ENCODE results near the gene LRRC2.
"Not testable (repeated sequence)": the region's sequence is repeated elsewhere in the genome, so short reads cannot be mapped to it uniquely, and the experiment has no call there.

The LRRC2 gene

GRCh38 chr3:46558184-46559043, 7.7 kb downstream of the LRRC2 start:
- DNase-seq (ENCODE audit: extremely low read depth in 1 of 2, low read depth in 1 of 2) = peak; percentile 51 to 57

DNA sequence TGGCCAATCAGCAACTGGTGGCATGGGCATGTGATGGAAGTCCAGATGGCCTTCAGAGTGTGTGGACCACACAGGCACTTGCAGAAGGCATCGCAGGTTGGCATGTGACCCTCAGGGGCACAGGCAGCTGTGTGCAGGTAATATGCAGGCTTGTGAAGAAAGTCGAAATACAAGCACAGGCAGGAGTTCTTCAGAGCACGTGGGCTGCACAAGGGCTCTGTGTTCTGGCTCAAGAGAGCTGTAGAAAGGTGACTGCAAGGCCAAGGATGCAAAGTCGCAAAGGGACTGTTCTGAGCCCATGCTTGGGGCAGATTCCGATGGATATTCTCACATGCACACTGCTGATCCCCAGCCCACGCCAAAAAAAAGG, 8.3 kb downstream of the LRRC2 start:
- no peak for DNase-seq (ENCODE audit: extremely low read depth in 1 of 2, low read depth in 1 of 2)

DNA sequence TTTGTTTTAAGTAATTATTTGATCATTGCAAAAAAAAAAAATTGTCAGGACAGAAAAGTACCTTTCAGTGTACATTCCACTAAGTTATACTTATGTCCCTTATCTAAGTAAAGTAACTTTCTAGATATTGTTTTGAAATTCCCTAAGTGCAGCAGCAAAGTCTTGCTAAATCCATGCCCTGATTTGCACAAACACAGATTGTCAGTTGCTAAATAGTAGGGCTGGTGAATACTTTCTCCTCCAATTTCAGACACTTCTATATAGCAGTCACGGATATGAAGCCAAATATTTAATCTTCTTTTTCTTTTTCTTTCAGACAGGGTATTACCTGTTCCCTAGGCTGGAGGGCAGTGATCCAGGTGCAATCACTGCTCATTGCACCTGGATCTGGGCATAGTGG, 12.9 kb downstream of the LRRC2 start:
- no peak for DNase-seq (ENCODE audit: extremely low read depth in 1 of 2, low read depth in 1 of 2)

- no peak for DNase-seq (ENCODE audit: extremely low read depth in 1 of 2, low read depth in 1 of 2)
Observed at GRCh38 chr3:46552538-46552937, 13.6 kb downstream of the LRRC2 start.

GRCh38 chr3:46551615-46552014, 14.5 kb downstream of the LRRC2 start:
- DNase-seq (ENCODE audit: extremely low read depth in 1 of 2, low read depth in 1 of 2) = no peak

DNA sequence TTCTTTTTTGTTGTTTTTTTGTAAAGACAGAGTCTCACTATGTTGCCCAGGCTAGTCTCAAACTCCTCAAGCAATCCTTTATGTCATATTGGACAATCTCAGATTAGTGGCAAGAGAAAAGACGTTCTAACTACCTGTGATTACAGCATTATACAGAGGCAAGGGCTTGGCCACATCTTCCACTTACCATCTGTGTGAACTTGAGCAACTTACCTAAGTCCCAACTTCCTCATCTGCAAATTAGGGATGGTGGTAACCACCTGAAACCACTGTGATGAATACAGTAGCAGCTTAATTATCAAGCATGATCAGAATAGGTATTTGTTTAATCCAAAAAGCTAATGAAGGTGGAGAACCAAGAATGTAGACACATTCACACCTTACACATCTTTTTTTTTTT, 16.1 kb downstream of the LRRC2 start:
- DNase-seq (ENCODE audit: extremely low read depth in 1 of 2, low read depth in 1 of 2) = no peak

DNA sequence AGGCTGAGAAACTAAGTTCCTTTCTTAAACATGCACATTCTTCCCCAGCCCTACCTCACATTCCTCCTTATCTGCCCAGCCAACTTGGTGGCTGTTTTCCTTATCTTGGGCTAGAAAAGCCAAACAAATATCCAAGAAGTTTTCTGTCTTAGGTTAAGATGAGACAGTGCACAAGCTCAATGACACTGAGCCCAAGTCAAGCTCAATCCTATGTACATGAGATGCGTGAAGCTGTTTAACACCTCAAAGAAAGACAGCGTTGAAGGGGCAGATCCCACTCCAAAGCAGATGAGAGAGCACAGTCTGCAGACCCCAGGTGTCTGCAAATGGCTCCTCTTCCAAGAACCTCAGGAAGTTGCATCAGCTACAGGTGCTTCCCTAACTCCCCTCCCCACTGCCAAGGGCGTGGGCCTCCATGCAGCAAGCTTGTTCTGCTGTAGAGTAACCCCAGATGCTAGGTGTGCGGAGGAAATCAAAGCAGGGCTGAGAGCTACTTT, 16.6 kb downstream of the LRRC2 start:
- no peak for DNase-seq (ENCODE audit: extremely low read depth in 1 of 2, low read depth in 1 of 2)

GRCh38 chr3:46548611-46549010, 17.5 kb downstream of the LRRC2 start:
- DNase-seq (ENCODE audit: extremely low read depth in 1 of 2, low read depth in 1 of 2) = not testable (repeated sequence)

DNA sequence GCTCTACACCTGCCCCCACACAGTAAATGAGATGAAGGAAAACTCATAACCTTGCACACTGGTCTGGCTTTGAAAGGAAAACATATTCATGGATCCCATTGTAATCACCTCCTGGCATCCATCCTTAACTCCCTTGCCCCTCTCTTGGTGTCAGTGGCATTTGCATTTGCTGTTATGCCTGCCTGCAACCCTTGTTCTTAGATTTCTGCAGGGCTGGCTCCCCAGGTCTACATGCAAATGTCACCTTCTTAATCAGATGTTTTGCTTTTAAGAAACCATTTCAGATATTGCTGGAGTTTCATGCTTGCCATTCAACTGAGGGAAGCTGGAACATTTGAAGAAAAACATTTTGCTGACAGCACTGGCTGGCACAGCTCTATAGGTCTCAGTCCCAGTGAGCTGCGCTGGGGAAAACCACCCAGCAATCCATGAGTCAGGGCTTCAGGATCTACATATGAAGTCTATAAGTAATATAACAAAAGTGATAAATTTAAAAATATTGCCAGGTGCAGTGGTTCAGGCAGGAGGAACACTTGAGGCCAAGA, 19.1 kb downstream of the LRRC2 start:
- DNase-seq (ENCODE audit: extremely low read depth in 1 of 2, low read depth in 1 of 2) = no peak

DNA sequence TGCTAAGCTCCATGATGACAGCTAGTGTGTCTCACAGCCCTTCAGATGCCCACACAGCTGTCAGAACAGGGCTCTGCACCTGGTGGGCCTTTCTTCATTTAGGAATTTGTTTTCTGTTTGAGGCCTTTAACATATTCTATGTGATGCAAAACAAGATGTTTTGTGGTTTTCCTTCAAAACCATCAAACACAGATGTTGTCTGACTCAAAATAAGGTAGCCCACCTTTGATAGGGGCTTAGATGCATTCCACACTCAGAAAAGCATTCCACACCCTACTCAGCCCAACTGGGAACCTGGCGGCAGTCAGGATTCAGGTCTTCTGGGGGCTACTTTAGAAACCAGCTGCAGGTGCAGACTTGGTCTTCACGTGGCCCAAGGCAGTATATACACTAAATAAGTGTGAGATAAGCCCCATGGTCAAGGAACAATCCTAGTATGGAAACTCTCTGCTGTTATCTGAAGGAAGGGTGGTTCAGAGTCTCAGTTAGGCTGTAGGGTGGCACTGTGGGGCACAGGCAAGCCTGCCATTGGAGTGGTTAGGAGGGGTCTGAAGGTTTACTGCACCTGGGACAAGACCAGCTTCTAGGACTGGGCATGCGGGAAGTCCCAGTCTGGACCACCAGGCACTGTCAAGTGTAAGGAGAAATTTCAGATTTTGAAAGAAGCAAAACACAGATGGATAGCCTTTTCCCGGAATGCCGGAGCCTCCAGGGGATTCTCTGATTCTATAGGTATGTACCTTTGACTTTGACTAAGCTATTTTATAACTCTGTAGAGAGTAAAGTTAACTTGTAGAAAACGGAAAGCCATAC, 20.1 kb downstream of the LRRC2 start:
- DNase-seq (ENCODE audit: extremely low read depth in 1 of 2, low read depth in 1 of 2) = no peak

- no peak for DNase-seq (ENCODE audit: extremely low read depth in 1 of 2, low read depth in 1 of 2)
Observed at GRCh38 chr3:46544771-46545503, 21.2 kb downstream of the LRRC2 start.

- no peak for DNase-seq (ENCODE audit: extremely low read depth in 1 of 2, low read depth in 1 of 2)
Observed at GRCh38 chr3:46542801-46543201, 23.3 kb downstream of the LRRC2 start.

- no peak for DNase-seq (ENCODE audit: extremely low read depth in 1 of 2, low read depth in 1 of 2)
Observed at GRCh38 chr3:46542344-46542743, 23.8 kb downstream of the LRRC2 start.

GRCh38 chr3:46541835-46542234, 24.3 kb downstream of the LRRC2 start:
- no peak for DNase-seq (ENCODE audit: extremely low read depth in 1 of 2, low read depth in 1 of 2)

DNA sequence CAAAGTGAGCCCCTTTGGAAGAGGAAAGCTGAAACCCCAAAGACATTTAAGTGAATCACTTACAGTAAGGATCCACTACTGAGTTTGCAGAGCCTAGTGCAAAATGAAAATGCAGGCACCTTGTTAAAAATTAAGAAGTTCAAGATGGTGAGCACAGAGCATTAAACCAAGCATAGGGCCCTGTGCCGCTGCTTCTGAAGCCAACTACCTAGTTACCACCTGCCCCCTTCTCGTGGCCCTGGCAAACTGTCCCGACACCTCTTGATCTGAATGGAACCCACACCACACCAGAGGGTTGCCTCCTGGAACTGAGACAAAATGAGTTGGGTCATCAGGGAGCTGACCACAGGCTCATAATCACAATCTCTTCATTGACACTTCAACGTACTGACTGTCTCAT, 25.6 kb downstream of the LRRC2 start:
- DNase-seq (ENCODE audit: extremely low read depth in 1 of 2, low read depth in 1 of 2) = no peak

DNA sequence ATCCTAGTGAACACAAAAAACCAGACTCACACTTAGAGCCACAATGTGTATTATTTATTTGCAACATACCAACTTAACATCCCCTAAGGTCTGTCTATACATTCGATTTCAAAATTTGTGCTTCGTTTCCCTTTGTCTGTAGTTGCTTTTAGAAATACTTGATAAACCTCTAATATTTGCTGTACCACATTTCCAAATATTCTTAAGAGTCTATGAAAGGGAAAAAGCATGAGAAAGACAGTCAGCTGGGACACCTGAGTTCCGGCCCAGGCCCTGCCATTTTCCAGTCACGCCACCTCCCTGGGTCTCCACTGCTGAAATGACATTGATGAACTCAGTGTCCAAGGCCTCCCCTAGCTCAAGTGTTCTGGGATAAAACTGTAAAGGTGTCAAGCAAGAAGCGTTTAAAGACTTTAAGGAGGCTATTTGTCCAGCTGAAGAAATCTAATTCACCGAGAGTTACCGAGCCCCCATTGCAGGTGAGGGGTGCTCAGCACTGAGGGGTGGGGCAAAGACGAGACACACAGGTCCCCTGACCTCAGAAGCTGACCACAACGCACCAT, 26.6 kb downstream of the LRRC2 start:
- no peak for DNase-seq (ENCODE audit: extremely low read depth in 1 of 2, low read depth in 1 of 2)

DNA sequence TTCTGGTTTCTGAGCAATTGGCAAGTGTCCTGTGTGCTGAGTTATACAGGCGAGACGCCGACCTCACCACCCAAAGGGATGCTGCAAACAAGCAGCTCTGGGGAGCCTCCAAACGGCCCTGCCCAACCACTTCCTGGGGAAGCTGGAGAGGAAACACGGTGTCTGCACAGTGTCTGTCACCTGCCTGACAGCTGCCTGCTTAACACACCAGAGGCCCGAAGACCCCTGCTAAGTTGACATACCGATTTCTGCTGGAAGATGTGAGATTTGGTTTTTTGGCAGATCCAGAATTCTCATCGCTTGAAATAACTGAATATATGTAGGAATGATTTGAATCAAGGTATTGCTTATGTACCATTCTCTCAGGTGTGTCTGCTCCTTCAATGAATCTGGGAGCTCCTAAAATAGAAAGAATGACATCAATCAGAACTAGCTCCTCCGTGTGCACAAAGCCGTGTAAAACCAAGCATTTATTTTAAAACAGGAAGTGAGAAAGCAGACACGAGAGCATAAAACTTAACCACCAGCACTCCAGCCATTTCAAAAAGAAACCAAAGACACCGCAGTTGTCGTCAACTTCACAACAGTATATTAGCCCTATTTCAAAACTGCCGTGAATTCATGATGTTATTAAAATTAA, 27.2 kb downstream of the LRRC2 start:
- peak; percentile 71 to 83 for DNase-seq (ENCODE audit: extremely low read depth in 1 of 2, low read depth in 1 of 2)

DNA sequence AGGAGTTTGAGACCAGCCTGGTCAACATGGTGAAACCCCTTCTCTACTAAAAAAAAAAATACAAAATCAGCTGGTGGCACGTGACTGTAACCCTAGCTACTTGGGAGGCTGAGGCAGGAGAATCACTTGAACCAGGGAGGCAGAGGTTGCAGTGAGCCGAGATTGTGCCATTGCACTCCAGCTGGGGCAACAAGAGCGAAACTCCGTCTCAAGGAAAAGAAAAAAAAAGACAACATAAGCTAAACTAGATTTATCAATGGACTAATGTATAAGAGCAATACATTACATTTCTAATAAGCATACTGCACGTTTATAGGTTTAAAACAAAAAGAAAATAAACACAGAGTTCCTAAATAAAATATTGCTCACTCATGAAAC, 27.7 kb downstream of the LRRC2 start:
- not testable (repeated sequence) for DNase-seq (ENCODE audit: extremely low read depth in 1 of 2, low read depth in 1 of 2)

- DNase-seq (ENCODE audit: extremely low read depth in 1 of 2, low read depth in 1 of 2) = no peak
Observed at GRCh38 chr3:46537779-46538178, 28.3 kb downstream of the LRRC2 start.

- DNase-seq (ENCODE audit: extremely low read depth in 1 of 2, low read depth in 1 of 2) = no peak
Observed at GRCh38 chr3:46537316-46537715, 28.8 kb downstream of the LRRC2 start.

Data from activated CD8-positive, alpha-beta memory T cell treated with anti-CD3 and anti-CD28 coated beads for 1 hour (primary cell).